ENCODE data around the gene VEGFB.

DNA sequence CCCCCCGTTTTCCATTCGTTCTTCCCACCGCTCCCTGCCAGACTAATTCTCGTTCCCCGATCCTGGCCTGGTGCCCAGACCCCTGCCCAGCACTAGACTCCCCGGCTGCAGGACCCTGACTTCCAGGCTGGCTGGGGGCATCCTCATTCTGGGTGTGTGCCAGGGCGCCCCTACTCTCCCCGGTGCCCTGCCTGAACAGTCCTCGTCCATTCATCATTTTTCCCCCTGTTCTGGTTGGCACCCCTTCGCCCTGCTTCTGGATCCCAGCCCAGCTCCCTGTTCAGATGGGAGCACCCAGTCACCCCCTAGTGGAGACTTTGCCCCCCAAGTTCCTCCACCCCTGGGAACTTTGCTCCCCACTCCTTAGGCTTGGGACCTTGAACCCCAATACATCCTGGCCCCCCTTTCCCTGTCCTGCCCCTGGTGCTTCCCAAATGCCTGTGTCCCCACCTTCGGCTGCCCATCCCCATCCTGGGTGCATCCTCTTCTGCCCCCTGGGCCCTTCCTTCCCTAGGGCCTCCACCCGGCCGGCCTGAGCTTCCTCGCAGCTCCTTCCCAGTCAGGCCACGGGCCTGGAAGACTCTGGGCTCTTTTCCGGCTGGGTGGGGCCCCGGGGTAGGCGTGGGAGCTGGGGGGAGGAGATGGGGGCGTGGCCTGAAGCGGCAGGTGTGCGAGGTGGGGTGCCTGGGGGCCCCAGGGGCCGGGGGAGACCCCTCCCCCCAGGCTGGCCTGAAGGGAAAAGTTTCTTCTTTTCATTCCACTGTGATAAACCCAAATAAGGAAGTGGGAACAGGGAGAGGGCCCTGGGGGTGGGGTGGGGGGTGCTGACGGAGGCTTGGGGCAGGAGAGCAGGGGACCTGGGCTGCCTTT, 17.9 kb downstream of the VEGFB start:
- TF ChIP-seq, protein P1, sequence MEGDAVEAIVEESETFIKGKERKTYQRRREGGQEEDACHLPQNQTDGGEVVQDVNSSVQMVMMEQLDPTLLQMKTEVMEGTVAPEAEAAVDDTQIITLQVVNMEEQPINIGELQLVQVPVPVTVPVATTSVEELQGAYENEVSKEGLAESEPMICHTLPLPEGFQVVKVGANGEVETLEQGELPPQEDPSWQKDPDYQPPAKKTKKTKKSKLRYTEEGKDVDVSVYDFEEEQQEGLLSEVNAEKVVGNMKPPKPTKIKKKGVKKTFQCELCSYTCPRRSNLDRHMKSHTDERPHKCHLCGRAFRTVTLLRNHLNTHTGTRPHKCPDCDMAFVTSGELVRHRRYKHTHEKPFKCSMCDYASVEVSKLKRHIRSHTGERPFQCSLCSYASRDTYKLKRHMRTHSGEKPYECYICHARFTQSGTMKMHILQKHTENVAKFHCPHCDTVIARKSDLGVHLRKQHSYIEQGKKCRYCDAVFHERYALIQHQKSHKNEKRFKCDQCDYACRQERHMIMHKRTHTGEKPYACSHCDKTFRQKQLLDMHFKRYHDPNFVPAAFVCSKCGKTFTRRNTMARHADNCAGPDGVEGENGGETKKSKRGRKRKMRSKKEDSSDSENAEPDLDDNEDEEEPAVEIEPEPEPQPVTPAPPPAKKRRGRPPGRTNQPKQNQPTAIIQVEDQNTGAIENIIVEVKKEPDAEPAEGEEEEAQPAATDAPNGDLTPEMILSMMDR (IDR thresholded peaks at IDR 0.05), result no peak
- TF ChIP-seq POLR2A (IDR thresholded peaks at IDR 0.05), result no peak
